Stimulated activated CD4-positive, alpha-beta T cell treated with anti-CD3 and anti-CD28 coated beads, Interleukin-4, amount 100 ng/mL, for 48 hours (primary cell): ENCODE data around the gene DDX1.

Experiments
- DNase-seq, 2 donors: peaks; one replicate each; pipeline ENCODE4 v3.0.0-alpha.2; 2020; ENCODE audit warnings: low read depth in 2 of 2

DDX1 gene

GRCh38 chr2:15662579-15662978 lies 70.9 kb downstream of the DDX1 start:
- DNase-seq = no peak

GRCh38 chr2:15663802-15664201 lies 72.1 kb downstream of the DDX1 start:
- no peak for DNase-seq

GRCh38 chr2:15664273-15665066 lies 72.8 kb downstream of the DDX1 start:
- no peak for DNase-seq

- no peak for DNase-seq
These were observed 73.6 kb downstream of the DDX1 start for GRCh38 chr2:15665067-15665942.

GRCh38 chr2:15665943-15666460 lies 74.3 kb downstream of the DDX1 start:
- DNase-seq = no peak

GRCh38 chr2:15666861-15667808 lies 75.5 kb downstream of the DDX1 start:
- DNase-seq = no peak

- DNase-seq = no peak
These were observed 76.3 kb downstream of the DDX1 start for GRCh38 chr2:15667809-15668556.

- no peak for DNase-seq
These were observed 77.1 kb downstream of the DDX1 start for GRCh38 chr2:15668611-15669305.

GRCh38 chr2:15669375-15669910 lies 77.8 kb downstream of the DDX1 start:
- no peak for DNase-seq

GRCh38 chr2:15670469-15670868 lies 78.8 kb downstream of the DDX1 start:
- DNase-seq = no peak

GRCh38 chr2:15670981-15671380 lies 79.3 kb downstream of the DDX1 start:
- DNase-seq = no peak

GRCh38 chr2:15671409-15671808 lies 79.7 kb downstream of the DDX1 start:
- DNase-seq = no peak

GRCh38 chr2:15671842-15672815 lies 80.5 kb downstream of the DDX1 start:
- no peak for DNase-seq

GRCh38 chr2:15672961-15673918 lies 81.6 kb downstream of the DDX1 start:
- DNase-seq = no peak

GRCh38 chr2:15673919-15674636 lies 82.4 kb downstream of the DDX1 start:
- DNase-seq = no peak

GRCh38 chr2:15674637-15675455 lies 83.2 kb downstream of the DDX1 start:
- no peak for DNase-seq
